Bronchial smooth muscle cell (primary cell): ENCODE data around the gene TMEM8B. TPM values are rescaled to one million over a fixed set of nuclear protein-coding genes. Genes with fewer than 3 reads are reported as not detected.

ENCODE experiments used
- total RNA-seq: library from RNA; depleted of rRNA; stranded (reverse); fragments of >200 nt; gene quantifications from 2 replicates; pipeline ENCODE4 v1.2.1, GENCODE V29; 2014

Gene TMEM8B, protein sequence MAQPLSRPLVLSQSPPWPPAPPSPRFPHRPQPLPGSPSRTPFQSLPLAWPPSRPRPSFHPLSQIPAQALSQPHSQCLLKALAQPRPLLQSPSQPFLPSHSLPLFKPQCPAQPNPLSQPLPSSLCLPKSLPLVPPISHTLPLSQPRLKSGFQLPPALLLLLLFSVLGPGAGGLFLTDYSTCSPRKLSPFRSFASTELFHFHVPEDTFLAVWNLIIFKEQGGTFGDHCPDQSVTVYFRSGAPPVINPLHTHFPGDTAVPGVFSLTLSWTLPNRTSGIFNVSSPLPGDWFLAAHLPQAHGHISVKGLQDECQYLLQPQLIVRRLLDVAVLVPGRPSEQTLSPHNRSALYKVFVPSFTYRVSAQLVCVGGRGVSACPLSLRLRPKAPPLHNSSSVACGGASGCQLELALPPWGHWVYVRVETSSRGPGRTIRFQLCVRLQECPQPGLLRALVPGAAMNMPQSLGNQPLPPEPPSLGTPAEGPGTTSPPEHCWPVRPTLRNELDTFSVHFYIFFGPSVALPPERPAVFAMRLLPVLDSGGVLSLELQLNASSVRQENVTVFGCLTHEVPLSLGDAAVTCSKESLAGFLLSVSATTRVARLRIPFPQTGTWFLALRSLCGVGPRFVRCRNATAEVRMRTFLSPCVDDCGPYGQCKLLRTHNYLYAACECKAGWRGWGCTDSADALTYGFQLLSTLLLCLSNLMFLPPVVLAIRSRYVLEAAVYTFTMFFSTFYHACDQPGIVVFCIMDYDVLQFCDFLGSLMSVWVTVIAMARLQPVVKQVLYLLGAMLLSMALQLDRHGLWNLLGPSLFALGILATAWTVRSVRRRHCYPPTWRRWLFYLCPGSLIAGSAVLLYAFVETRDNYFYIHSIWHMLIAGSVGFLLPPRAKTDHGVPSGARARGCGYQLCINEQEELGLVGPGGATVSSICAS
- total RNA-seq, result 2.4 and 2.7 TPM in 2 replicates

DNA sequence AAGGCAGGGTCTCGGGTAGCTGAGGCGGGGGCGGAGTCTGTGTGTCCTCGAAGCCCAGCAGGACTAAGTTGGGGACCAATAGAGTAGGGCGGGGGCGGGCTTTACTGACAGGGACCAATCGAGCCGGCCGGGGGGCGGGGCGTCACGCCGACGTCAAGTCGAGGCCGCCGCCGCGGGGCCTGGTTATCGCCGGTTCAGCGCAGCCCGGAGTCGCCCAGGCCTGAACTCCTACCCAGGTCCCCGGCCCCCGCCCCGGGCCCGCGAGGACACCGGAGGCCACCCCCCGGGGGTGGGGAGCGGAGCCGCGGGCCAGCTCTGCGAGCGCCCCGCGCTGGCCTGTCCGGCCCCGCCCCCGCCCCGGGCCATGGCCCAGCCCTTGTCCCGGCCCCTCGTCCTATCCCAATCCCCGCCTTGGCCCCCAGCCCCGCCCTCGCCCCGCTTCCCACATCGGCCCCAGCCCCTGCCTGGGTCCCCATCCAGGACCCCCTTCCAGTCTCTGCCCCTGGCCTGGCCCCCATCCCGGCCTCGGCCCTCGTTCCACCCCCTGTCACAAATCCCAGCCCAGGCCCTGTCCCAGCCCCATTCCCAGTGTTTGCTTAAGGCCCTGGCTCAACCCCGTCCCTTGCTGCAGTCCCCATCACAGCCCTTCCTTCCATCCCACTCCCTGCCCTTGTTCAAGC, at the start of gene TMEM8B:
TSS of gene TMEM8B (plus strand) at position 145 of the 680 bp plus-strand sequence. CDS start at position 365, 220 bp downstream.

DNA sequence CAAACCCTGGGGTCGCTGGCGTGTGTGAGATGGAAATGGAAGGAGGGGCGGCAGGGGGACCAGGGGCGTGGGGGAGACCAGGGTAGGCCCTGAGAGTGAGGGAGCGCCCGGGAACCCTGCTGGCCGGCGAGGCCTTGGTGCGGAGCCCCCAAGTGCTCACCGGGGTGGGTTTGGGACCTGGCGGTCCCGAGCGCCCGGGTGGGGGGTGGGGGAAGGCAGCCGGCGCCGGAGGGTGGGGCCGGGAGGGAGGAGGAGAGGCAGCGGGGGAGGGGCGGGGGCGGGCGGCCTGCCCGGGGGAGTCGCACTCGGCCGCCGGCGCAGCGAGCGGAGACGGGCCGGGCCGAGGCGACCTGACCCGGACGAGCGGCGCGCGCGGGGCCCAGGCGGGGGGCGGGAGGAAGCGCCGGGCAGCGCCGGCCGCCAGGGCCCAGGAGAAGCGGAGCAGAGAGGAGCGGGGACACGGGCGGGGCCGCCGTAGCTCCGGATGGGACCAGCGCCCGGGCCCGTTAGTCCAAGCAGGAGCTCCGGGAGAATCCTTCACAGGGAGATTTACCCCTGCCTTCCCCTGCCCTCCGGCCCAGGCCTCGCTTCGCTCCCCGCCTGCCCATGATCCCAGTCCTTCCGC, 37.6 kb upstream of the TMEM8B start, which contains the start of gene NPR2:
TSS of gene NPR2 (plus strand) at position 295 of the 625 bp plus-strand sequence. CDS start 818 bp downstream, outside the sequence.

DNA sequence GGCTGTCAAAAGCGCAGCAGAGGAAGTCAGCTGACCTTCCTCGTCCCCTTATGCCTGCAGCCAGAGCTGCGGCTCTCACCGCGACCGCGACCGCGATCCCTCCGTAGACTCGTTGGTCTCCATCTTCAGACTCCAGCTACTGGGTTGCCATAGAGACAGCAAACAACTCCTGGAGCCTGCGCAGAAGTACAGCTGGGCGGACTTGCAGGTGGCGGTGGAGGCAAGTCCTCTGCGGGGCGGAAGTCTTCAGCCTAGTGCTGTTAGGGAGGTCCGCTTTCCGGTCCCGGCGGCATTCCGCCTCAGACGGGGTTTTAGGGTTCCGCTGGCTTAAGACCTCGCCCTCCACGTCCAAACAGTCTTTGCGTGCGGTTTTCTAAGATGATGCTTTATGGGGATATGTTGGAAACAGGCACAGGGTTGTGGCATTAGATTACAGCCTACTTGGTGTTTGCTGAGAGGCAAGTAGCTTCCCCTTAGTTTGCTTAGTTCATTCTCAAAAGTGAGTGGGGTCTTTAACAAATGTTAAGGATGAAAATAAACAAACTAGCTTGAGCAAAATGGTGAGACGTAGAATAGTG, 16.9 kb upstream of the TMEM8B start, which contains the start of gene SPAG8:
TSS of gene SPAG8 (minus strand) at position 238 of the 578 bp plus-strand sequence. CDS start at position 123, 115 bp downstream.

DNA sequence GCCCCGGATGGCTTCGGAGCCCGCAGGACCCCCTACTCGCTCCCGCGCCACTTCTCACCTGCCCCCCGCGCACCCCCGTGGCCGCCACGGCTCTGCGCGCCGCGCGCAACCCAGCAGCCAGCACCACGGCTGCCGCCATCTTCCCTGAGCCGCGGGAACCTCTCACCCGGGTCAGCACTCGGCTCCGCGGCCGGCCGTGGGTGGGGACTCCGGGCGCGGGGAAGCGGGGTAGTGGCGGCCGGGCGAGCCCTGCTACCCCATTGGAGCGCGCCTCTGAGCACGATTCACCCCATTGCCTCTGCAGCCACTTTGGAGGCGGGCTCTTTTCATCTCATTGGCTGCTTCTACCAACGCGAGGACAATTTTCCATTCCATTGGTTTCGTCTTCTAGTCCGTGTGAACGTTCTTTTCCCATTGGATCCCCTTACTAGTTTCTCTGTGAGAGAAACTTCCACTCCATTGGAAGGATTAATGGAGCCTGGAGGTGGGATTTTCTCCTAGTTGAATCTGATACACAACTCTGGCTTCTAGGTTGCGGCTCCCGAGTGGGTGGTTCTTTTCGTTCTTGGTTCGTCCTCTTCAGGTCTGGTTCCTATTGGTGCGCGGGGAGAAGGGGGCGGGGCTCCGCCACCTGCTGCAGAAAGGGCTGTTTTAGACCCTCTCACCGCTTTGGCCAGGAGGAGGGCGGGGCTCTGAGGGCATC, 14.0 kb upstream of the TMEM8B start, which contains the start of gene HINT2:
TSS of gene HINT2 (minus strand) at position 202 of the 703 bp plus-strand sequence. CDS start at position 139, 63 bp downstream.

DNA sequence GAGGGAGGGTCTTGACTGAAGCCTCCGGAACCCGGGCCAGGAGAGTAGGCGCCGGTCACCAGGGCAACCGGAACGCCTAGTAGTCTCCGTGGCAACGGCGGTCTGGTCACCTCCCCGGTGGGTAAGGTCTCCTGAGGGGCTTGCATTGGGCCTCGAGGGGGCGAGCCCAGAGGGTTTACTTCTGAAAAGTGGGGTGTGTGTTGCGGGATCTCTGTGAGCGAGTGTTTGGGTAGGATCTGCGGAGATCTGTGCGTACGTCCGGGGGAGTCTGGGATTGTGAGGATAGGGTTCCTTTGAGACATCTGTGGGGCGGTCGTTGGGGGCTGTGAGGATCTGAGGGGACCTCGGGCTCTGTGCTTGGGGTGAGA, 328 bp upstream of the TMEM8B start, which contains the start of gene FAM221B:
TSS of gene FAM221B (minus strand) at position 17 of the 368 bp plus-strand sequence. CDS start 2,571 bp downstream, outside the sequence.

DNA sequence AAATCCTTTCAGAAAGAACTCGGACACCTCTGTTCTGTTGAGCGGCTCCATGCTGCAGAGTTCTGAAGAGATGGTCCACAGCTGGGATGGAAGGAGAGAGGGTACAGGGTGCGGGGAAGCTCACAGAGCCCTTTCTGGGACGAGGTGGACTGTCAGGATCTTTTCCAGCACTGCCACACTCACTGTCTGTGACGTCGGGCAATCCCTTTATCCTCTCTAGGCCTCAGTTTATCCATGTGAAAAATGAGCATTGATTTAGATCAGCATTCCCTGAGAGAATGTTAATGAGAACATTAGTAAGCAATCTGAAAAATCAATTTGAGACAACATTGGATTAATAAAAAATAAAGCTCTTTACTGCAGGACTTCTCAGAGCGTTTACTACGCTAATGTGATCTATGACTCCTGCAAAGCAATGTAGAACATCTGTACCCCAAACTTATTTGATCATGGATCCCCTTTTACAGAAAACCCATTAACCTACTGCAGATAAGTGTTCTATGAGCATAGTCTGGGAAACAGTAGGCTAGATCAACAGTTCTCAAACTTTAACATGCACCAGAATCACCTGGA, 41.4 kb downstream of the TMEM8B start, which contains the start of gene OR13J1:
TSS of gene OR13J1 (minus strand) at position 51 of the 573 bp plus-strand sequence. CDS start at position 51, 0 bp downstream.

DNA sequence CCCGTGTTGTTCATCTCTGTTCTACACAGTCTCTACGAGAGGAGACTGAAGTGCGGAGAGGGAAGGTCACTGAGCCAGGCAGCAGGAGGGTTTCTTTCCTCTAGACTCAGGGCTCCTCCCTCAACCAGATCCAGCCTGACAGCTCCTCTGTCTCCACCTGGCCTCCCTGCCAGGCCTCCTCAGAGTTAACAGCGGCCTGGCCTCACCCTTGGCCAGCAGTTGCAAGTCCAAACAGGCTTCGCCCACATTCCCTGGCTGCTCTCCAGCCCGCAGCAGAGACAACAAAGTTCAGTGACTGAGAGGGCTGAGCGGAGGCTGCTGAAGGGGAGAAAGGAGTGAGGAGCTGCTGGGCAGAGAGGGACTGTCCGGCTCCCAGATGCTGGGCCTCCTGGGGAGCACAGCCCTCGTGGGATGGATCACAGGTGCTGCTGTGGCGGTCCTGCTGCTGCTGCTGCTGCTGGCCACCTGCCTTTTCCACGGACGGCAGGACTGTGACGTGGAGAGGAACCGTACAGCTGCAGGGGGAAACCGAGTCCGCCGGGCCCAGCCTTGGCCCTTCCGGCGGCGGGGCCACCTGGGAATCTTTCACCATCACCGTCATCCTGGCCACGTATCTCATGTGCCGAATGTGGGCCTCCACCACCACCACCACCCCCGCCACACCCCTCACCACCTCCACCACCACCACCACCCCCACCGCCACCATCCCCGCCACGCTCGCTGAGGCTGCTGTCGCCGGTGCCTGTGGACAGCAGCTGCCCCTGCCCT, 77.1 kb downstream of the TMEM8B start, which contains the start of gene HRCT1:
TSS of gene HRCT1 (plus strand) at position 291 of the 768 bp plus-strand sequence. CDS start at position 377, 86 bp downstream.

DNA sequence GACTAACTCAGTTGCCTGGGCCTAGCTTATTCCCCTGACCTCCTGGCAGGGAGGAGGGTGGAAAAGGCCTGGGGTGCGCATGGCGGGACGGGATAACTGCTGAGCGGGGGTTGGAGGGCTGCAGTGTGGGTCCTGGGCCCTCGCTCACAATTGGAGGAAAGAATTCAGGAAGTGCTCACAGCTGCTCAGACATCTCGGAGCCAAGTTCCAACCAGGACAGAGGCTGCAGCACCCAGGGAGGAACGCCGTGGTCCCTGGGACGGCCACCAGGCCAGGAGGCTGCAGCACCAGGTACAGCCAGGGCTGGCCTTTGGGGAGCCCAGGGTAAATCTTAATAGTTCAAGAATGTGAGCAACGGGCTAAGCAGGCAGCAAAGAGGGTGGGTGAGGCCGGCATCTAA, 80.2 kb downstream of the TMEM8B start, which contains the start of gene SPAAR:
TSS of gene SPAAR (plus strand) at position 217 of the 400 bp plus-strand sequence. CDS start 974 bp downstream, outside the sequence.

Other genes starting within 250 kb of the TMEM8B start
- 7.3 and 11.9 TPM in 2 replicates for gene TESK1, start 224.0 kb upstream of the TMEM8B start, total RNA-seq
- gene CD72, start 210.8 kb upstream of the TMEM8B start, total RNA-seq, result 1.3 and 1.9 TPM in 2 replicates
- 0.32 TPM in 1 of 2 replicates, not detected in the other for gene SIT1, start 178.3 kb upstream of the TMEM8B start, total RNA-seq
- 67,158 and 134,448 TPM in 2 replicates for gene RMRP, start 171.2 kb upstream of the TMEM8B start, total RNA-seq
- 10.8 and 11.7 TPM in 2 replicates for gene CCDC107, start 170.9 kb upstream of the TMEM8B start, total RNA-seq
- under 0.01 and 0.32 TPM in 2 replicates for gene ARHGEF39, start 164.0 kb upstream of the TMEM8B start, total RNA-seq
- 0.86 and 1.7 TPM in 2 replicates for gene CA9, start 155.3 kb upstream of the TMEM8B start, total RNA-seq
- gene TPM2, start 139.3 kb upstream of the TMEM8B start, total RNA-seq, result 925 and 1,339 TPM in 2 replicates
- 209 and 221 TPM in 2 replicates for gene TLN1, start 97.0 kb upstream of the TMEM8B start, total RNA-seq
- 42.9 and 50.1 TPM in 2 replicates for gene CREB3, start 96.6 kb upstream of the TMEM8B start, total RNA-seq
- gene GBA2, start 80.0 kb upstream of the TMEM8B start, total RNA-seq, result 13.9 and 21.4 TPM in 2 replicates
- gene RGP1, start 79.9 kb upstream of the TMEM8B start, total RNA-seq, result 10.2 and 10.6 TPM in 2 replicates
- not detected in 2 replicates for gene MSMP, start 75.0 kb upstream of the TMEM8B start, total RNA-seq
- 25.7 and 28.2 TPM in 2 replicates for gene NPR2, start 37.6 kb upstream of the TMEM8B start, total RNA-seq
- gene SPAG8, start 17.0 kb upstream of the TMEM8B start, total RNA-seq, result 1.5 and 1.6 TPM in 2 replicates
- 27.3 and 27.7 TPM in 2 replicates for gene HINT2, start 14.2 kb upstream of the TMEM8B start, total RNA-seq
- not detected in 2 replicates for gene FAM221B, start 496 bp upstream of the TMEM8B start, total RNA-seq
- gene OR13J1, start 41.2 kb downstream of the TMEM8B start, total RNA-seq, result not detected in 2 replicates
- gene HRCT1, start 77.0 kb downstream of the TMEM8B start, total RNA-seq, result 0.16 and 0.17 TPM in 2 replicates
- under 0.01 and 0.17 TPM in 2 replicates for gene SPAAR, start 80.3 kb downstream of the TMEM8B start, total RNA-seq
- gene OR2S2, start 128.9 kb downstream of the TMEM8B start, total RNA-seq, result not detected in 2 replicates
- gene RECK, start 207.7 kb downstream of the TMEM8B start, total RNA-seq, result 29.9 and 42.3 TPM in 2 replicates